Keratinocyte (primary cell): Measurements from ENCODE around the gene DENND1A.

ENCODE experiments used
- EZH2 ChIP-seq: IDR thresholded peaks from one replicate; pipeline ENCODE4 v1.6.1; 2012; ENCODE audit warnings: inconsistent platforms, mild to moderate bottlenecking, low read length, moderate library complexity
- TF ChIP-seq, protein P1 (sequence below), 3 experiments: IDR thresholded peaks in 1 of 3; conservative IDR thresholded peaks in 1 of 3; optimal IDR thresholded peaks in 1 of 3; 2 replicates in 2 of 3; 3 replicates in 1 of 3; pipeline versions ENCODE3 to v1.5.1; 2011; ENCODE audit warnings: low read length in 3 of 3, mild to moderate bottlenecking in 3 of 3, moderate library complexity in 2 of 3, control low read depth in 1 of 3, inconsistent platforms in 1 of 3; ENCODE audit not compliant: insufficient read depth in 2 of 3; ENCODE audit errors: extremely low read depth in 1 of 3

DNA sequence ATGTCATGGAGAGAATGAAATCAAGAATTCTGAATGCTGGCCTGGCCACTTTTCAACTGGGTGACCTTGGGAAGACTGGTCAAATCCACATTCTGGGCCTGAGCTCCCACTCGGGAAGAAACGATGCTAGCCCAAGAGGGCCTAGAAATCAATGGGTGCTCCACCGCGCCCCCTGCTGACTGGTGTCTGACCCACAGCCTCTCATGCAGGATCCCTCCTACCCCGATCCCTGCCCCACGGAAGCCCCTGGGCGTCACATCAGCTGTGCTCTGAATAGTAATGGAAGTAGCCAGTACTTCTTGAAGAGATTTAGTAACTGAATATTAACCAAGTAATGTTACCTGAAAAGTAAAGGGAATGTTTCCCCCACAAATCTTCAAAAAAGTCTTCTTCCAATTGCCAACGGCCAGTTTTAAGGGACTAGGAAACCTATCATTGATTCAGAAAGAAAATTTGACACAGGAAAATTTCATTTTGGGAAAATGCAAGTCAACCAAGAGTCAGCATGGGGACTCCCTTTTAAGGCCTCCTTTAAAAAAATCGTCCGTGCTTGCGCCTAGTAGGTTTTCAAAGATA lies 530.0 kb downstream of the DENND1A start:
- TF ChIP-seq, protein P1, sequence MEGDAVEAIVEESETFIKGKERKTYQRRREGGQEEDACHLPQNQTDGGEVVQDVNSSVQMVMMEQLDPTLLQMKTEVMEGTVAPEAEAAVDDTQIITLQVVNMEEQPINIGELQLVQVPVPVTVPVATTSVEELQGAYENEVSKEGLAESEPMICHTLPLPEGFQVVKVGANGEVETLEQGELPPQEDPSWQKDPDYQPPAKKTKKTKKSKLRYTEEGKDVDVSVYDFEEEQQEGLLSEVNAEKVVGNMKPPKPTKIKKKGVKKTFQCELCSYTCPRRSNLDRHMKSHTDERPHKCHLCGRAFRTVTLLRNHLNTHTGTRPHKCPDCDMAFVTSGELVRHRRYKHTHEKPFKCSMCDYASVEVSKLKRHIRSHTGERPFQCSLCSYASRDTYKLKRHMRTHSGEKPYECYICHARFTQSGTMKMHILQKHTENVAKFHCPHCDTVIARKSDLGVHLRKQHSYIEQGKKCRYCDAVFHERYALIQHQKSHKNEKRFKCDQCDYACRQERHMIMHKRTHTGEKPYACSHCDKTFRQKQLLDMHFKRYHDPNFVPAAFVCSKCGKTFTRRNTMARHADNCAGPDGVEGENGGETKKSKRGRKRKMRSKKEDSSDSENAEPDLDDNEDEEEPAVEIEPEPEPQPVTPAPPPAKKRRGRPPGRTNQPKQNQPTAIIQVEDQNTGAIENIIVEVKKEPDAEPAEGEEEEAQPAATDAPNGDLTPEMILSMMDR (optimal IDR thresholded peaks at IDR 0.05 in 1 of 3, IDR thresholded peaks at IDR 0.05 in 1 of 3, conservative IDR thresholded peaks at IDR 0.05 in 1 of 3; ENCODE audit: extremely low read depth in 1 of 3, insufficient read depth in 2 of 3, low read length in 3 of 3) = peak; percentile 47 to 62 (median 52)
- TF ChIP-seq EZH2 = no peak
